ENCODE measurements around the gene ZMYND11. TPM values are rescaled to one million over a fixed set of nuclear protein-coding genes. Genes with fewer than 3 reads are reported as not detected.

Gene ZMYND11
- total and polyA plus RNA-seq, 12 donors: 23.6 to 153 (median 63.6) TPM

DNA sequence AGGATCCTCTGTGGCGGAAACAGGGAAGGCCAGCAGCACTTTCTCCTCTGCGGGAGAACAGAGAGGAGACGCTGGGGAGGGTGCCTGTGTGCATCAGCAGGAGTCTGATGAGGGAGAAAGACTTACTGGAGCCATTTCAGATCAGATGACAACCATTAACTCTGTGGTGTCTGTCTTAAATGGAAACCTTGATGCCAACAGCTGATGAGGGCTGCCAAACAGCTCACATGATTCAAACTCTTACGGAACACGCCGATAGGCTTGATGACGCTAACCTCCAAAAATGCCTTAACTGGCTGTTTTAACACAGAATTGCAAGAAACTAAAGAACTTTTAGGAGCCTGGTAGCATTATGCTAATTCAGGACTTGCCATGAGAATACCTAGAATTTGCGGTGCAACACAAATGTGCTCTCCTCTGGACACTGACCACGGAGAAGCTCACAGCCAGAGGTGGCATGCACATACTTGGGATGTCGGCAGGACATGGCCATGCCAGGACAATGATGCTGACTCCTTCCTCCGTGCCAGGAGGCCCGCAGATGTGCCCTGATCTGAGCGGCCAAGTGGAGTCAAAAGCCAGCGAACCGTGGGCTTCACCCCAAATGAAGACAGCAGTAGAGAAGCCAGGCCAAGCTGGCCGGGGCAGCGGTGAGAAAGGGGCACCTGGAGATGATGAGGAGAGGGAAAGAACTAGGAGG lies 154.9 kb downstream of the ZMYND11 start:
- no peaks in the 10 kb centered on the region for H3K9me3 ChIP-seq (replicated peaks in 1 of 3)
- WGBS, 4 donors: 90 to 97% (median 95%) methylated on average over 14 to 17 of the region's 17 CpGs
- TF ChIP-seq POLR2A (IDR thresholded peaks at IDR 0.05): no peak
- TF ChIP-seq, protein P1, sequence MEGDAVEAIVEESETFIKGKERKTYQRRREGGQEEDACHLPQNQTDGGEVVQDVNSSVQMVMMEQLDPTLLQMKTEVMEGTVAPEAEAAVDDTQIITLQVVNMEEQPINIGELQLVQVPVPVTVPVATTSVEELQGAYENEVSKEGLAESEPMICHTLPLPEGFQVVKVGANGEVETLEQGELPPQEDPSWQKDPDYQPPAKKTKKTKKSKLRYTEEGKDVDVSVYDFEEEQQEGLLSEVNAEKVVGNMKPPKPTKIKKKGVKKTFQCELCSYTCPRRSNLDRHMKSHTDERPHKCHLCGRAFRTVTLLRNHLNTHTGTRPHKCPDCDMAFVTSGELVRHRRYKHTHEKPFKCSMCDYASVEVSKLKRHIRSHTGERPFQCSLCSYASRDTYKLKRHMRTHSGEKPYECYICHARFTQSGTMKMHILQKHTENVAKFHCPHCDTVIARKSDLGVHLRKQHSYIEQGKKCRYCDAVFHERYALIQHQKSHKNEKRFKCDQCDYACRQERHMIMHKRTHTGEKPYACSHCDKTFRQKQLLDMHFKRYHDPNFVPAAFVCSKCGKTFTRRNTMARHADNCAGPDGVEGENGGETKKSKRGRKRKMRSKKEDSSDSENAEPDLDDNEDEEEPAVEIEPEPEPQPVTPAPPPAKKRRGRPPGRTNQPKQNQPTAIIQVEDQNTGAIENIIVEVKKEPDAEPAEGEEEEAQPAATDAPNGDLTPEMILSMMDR (IDR thresholded peaks at IDR 0.05): no peak
- H3K4me3 ChIP-seq: no peak overlapping the region
- intact Hi-C loops (cut with DNase I): no loop called here
- H3K27me3 ChIP-seq: no peaks in the 10 kb centered on the region
- H3K27ac ChIP-seq: no peak overlapping the region
- H3K36me3 ChIP-seq (replicated peaks in 1 of 2): peaks cover 0 to 12% of the 10 kb centered on the region in 2 donors
- no peaks in the 10 kb centered on the region for H3K4me1 ChIP-seq (replicated peaks in 1 of 2)
- no peak for DNase-seq

DNA sequence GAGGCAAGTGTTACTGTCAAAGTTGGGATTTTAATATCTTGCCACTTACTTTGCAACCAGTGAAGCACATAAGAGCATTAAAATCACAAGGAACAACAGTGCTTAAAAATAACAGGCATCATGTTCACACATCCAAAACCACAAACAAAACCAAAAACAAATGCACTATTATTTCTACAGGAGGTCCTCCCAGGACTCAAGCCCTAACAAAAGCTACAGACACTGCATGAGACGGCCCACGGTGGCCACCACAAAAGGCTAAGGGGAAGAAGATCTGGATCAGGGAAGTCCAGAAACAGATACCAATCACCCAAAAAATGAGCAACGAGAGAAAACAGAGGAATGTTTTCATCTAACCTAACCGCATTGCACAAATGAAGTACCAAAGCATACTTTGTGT lies 158.4 kb downstream of the ZMYND11 start:
- Histone ChIP-seq H3K27ac (no peak overlapping the region), H3K4me1 (replicated peaks in 1 of 2) (peaks cover 0 to 3% of the 10 kb centered on the region in 2 donors), H3K36me3 (replicated peaks in 1 of 2) (no peaks in the 10 kb centered on the region), H3K27me3 (no peaks in the 10 kb centered on the region), H3K9me3 (replicated peaks in 1 of 3) (no peaks in the 10 kb centered on the region), H3K4me3 (no peak overlapping the region)
- 86 to 97% (median 89%) methylated on average over 4 of the region's 4 CpGs for WGBS, 4 donors
- intact Hi-C loops (cut with DNase I): no loop called here
- TF ChIP-seq POLR2A (IDR thresholded peaks at IDR 0.05): no peak
- TF ChIP-seq, protein P1 (IDR thresholded peaks at IDR 0.05): no peak
- DNase-seq: no peak

DNA sequence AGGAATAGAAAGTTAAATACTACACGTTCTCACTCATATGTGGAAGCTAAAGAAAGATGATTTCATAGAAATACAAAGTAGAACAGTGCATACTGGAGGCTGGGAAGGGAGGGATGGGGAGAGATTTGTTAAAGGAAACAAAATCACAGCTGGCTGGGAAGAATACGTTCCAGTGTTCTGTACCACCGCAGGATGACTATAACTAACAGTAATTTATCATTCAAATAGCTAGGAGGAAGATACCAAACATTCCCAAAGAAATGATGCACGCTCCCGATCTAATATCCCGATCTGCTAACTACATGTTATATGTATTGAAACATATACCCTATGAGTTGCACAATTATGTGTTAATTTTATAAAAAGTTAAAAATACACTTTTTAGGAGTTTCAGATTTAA lies 162.3 kb downstream of the ZMYND11 start:
- peaks cover 0 to 3% of the 10 kb centered on the region in 2 donors for H3K4me1 ChIP-seq (replicated peaks in 1 of 2)
- H3K27me3 ChIP-seq: no peaks in the 10 kb centered on the region
- intact Hi-C loops (cut with DNase I): no loop called here
- H3K9me3 ChIP-seq (replicated peaks in 1 of 3): no peaks in the 10 kb centered on the region
- 61 to 63% (median 62%) methylated on average over 6 of the region's 6 CpGs for WGBS, 4 donors
- TF ChIP-seq POLR2A (IDR thresholded peaks at IDR 0.05): no peak
- TF ChIP-seq, protein P1 (IDR thresholded peaks at IDR 0.05): no peak
- no peak overlapping the region for H3K4me3 ChIP-seq
- no peak for DNase-seq
- no peaks in the 10 kb centered on the region for H3K36me3 ChIP-seq (replicated peaks in 1 of 2)
- peak overlapping the region in 1 of 5 donors; percentile 0 for H3K27ac ChIP-seq

DNA sequence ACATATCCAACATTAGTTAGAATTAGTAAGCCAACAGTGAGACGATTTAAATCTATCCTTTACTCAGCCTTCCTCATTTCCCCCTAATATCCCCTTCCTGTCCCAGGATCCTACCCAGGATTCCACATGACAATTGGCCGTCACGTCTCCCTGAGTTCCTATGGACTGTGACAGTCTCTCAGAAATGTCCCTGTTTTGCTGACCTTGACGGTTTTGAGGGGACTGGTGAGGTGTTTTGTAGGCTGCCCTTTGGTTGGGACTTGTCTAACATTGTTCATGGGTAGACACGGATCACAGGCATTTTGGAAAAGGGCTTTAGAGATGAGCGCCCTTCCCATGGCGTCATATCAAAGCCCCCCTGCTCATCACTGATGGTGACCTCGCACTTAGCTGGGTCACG lies 162.8 kb downstream of the ZMYND11 start:
- TF ChIP-seq, protein P1 (IDR thresholded peaks at IDR 0.05): no peak
- TF ChIP-seq POLR2A (IDR thresholded peaks at IDR 0.05): no peak
- no peak for DNase-seq
- no peak overlapping the region for H3K4me3 ChIP-seq
- intact Hi-C loops (cut with DNase I): no loop called here
- H3K36me3 ChIP-seq (replicated peaks in 1 of 2): no peaks in the 10 kb centered on the region
- H3K27me3 ChIP-seq: no peaks in the 10 kb centered on the region
- 88 to 90% (median 88%) methylated on average over 8 to 9 of the region's 9 CpGs for WGBS, 4 donors
- peaks cover 0 to 3% of the 10 kb centered on the region in 2 donors for H3K4me1 ChIP-seq (replicated peaks in 1 of 2)
- no peaks in the 10 kb centered on the region for H3K9me3 ChIP-seq (replicated peaks in 1 of 3)
- no peak overlapping the region for H3K27ac ChIP-seq
